ENCODE measurements around the gene TSC22D4. TPM values are rescaled to one million over a fixed set of nuclear protein-coding genes. Genes with fewer than 3 reads are reported as not detected.
A peak's percentile ranks its signal among the peaks of the same experiment; 100 is the strongest.

TSC22D4 gene
- polyA plus RNA-seq, 1 experiment = 10.2 TPM

DNA sequence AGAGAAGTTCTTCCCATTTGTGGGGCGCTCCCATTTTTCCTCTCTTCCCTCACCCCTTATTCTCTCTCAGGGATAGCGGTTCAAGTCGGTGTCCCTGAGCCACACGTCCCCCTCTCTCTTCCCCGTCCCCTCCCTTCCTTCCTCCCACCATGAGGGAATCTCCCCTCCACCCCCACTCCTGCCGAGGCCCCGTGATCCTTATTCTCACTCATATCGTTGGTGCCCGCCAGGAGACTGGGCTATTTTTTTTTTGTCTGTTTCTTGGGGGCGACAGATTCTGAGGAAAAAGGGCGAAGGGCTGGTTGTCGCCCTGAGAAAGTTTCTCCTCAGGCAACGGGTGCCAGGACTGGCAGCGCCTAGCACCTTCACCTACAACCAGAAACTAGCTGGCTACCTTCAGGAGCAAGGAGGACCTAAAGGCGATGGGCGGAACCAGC is 51.2 kb downstream of the TSC22D4 start:
- POLR2A ChIA-PET = interaction anchor here (0.6 to 1.8 kb wide), 13 partner anchors 8 to 738 kb away, joined by 3 to 20 read pairs (median 6); partner anchors contain the start of genes TSC22D4 and VGF
- no peak for DNase-seq (ENCODE audit: low read depth, low spot score)
- H3K4me3 ChIP-seq (ENCODE audit: low read depth, low read length) = peak overlapping the region; percentile 86
- CTCF ChIA-PET = interaction anchor here (1.5 kb wide), 1 partner anchor 20 kb away, joined by 4 read pairs; no protein-coding TSS in a partner anchor
- TF ChIP-seq, protein P1, sequence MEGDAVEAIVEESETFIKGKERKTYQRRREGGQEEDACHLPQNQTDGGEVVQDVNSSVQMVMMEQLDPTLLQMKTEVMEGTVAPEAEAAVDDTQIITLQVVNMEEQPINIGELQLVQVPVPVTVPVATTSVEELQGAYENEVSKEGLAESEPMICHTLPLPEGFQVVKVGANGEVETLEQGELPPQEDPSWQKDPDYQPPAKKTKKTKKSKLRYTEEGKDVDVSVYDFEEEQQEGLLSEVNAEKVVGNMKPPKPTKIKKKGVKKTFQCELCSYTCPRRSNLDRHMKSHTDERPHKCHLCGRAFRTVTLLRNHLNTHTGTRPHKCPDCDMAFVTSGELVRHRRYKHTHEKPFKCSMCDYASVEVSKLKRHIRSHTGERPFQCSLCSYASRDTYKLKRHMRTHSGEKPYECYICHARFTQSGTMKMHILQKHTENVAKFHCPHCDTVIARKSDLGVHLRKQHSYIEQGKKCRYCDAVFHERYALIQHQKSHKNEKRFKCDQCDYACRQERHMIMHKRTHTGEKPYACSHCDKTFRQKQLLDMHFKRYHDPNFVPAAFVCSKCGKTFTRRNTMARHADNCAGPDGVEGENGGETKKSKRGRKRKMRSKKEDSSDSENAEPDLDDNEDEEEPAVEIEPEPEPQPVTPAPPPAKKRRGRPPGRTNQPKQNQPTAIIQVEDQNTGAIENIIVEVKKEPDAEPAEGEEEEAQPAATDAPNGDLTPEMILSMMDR (IDR thresholded peaks at IDR 0.05; ENCODE audit: low read depth, low read length) = no peak
- peaks cover 5% of the 10 kb centered on the region; the same call in 1 of the 2 replicates for H3K9me3 ChIP-seq (ENCODE audit: control insufficient read depth, insufficient read depth, low read length)
- H3K27ac ChIP-seq (ENCODE audit: low read depth, low read length) = peak overlapping the region; percentile 100
- H3K27me3 ChIP-seq (ENCODE audit: control insufficient read depth, insufficient read depth, low read length) = no peaks in the 10 kb centered on the region

DNA sequence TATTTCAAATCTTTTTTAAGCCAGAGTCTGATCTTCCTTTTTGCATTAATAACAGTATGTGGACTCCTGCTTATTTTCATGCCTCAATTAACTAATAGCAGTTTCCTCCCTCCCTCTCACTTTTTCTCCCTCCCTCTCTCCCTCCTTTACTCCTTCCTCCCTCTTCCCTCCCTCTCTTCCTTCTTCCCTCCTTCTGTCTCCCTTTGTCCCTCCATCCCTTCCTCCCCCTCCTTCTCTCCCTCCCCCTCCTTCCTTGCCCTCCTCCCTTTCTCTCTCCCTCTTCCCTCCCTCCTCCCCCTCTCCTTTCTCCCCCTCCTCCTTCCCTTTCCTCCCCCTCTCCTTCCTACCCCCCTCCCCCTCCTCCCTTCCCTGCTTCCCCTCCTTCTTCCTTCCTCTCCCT is 52.5 kb downstream of the TSC22D4 start:
- POLR2A ChIA-PET = no interaction called here
- Histone ChIP-seq H3K27me3 (ENCODE audit: control insufficient read depth, insufficient read depth, low read length) (no peaks in the 10 kb centered on the region), H3K27ac (ENCODE audit: low read depth, low read length) (no peak overlapping the region), H3K9me3 (ENCODE audit: control insufficient read depth, insufficient read depth, low read length) (peaks cover 5% of the 10 kb centered on the region; the same call in 1 of the 2 replicates), H3K4me3 (ENCODE audit: low read depth, low read length) (no peak overlapping the region)
- no peak for DNase-seq (ENCODE audit: low read depth, low spot score)
- CTCF ChIA-PET = no interaction called here
- TF ChIP-seq, protein P1 (IDR thresholded peaks at IDR 0.05; ENCODE audit: low read depth, low read length) = no peak

DNA sequence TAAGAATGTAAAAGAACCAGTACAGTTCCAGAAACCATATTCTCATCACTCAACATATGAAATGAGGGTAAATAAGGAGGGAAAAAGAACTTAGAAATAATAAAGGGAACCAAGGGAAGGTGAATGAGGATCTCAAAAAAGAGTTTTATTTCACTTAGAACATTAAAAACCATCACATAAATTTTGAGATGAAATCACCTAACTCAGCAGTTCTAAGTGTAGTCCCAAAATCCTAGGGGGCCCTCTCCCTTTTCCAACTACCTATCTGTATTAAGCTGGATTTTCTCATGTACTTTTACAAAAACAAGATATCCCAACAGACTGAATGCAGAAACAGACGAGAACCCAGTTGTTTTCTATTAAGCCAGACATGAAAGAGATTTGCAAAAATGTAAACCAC is 53.7 kb downstream of the TSC22D4 start:
- Histone ChIP-seq H3K9me3 (ENCODE audit: control insufficient read depth, insufficient read depth, low read length) (peaks cover 5% of the 10 kb centered on the region; the same call in 1 of the 2 replicates), H3K27ac (ENCODE audit: low read depth, low read length) (no peak overlapping the region), H3K27me3 (ENCODE audit: control insufficient read depth, insufficient read depth, low read length) (no peaks in the 10 kb centered on the region), H3K4me3 (ENCODE audit: low read depth, low read length) (no peak overlapping the region)
- DNase-seq (ENCODE audit: low read depth, low spot score) = no peak
- TF ChIP-seq, protein P1 (IDR thresholded peaks at IDR 0.05; ENCODE audit: low read depth, low read length) = no peak
- CTCF ChIA-PET = interaction anchor here (1.0 kb wide), 1 partner anchor 18 kb away, joined by 3 read pairs; no protein-coding TSS in a partner anchor
- POLR2A ChIA-PET = interaction anchor here (0.6 kb wide), 1 partner anchor 70 kb away, joined by 3 read pairs; no protein-coding TSS in a partner anchor

DNA sequence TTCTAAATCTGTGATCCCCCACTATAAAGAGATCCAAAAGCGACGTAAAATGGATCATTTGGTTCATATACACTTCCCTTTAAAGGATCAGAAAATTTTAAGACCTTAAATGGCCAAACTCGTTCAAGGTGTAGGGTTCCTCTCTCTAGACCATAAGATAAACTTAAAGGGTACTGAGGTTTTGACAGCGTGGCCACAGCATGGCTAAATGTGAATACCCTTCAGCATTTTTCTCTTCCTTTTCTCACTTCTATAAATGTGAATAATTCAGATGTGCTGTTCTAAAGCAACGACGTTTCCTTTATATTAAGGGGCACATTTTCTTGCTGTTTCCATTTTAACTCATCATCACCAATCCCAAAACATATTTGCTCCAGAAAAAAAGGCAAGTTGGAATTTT is 55.7 kb downstream of the TSC22D4 start:
- Histone ChIP-seq H3K4me3 (ENCODE audit: low read depth, low read length) (no peak overlapping the region), H3K9me3 (ENCODE audit: control insufficient read depth, insufficient read depth, low read length) (peaks cover 5% of the 10 kb centered on the region; the same call in 1 of the 2 replicates), H3K27me3 (ENCODE audit: control insufficient read depth, insufficient read depth, low read length) (no peaks in the 10 kb centered on the region), H3K27ac (ENCODE audit: low read depth, low read length) (no peak overlapping the region)
- no peak for DNase-seq (ENCODE audit: low read depth, low spot score)
- TF ChIP-seq, protein P1 (IDR thresholded peaks at IDR 0.05; ENCODE audit: low read depth, low read length) = no peak
- ChIA-PET POLR2A (no interaction called here), CTCF (interaction anchor here (1.5 kb wide), 1 partner anchor 16 kb away, joined by 12 read pairs; no protein-coding TSS in a partner anchor)

DNA sequence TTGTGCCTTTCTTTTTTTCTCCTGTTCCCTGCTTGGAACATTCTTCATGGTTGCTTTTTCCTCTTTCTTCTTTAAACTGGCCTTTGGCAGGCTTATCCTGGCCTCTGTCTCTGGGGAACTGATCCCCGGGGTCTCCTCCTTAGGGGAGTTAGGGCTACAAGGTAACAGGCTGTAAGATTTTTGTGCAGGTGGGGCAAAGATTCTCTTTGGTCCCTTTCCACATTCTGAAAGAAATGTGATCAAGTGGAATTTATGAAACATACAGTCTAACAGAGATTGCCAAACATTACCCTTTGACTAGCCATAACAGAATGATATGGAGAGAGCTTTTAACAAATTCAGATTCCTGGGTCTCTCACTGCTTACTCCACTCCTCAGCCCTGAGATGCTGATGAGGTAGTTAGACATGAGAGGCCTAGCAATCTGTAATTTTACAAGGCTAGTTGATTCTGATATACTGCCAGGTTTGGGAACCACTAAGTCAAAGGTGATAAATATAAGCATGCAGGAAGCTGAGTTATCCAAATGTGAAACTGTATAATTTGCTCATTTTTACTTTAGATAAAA is 59.3 kb downstream of the TSC22D4 start:
- DNase-seq (ENCODE audit: low read depth, low spot score) = no peak
- CTCF ChIA-PET = interaction anchor here (0.6 to 1.4 kb wide), 2 partner anchors 12 to 1343 kb away, joined by 3 to 7 read pairs; no protein-coding TSS in a partner anchor
- POLR2A ChIA-PET = interaction anchor here (1.4 kb wide), 1 partner anchor 9 kb away, joined by 9 read pairs; the partner anchor contains the start of gene ZCWPW1
- H3K4me3 ChIP-seq (ENCODE audit: low read depth, low read length) = no peak overlapping the region
- TF ChIP-seq, protein P1 (IDR thresholded peaks at IDR 0.05; ENCODE audit: low read depth, low read length) = no peak
- no peak overlapping the region for H3K27ac ChIP-seq (ENCODE audit: low read depth, low read length)
- no peaks in the 10 kb centered on the region for H3K27me3 ChIP-seq (ENCODE audit: control insufficient read depth, insufficient read depth, low read length)
- no peaks in the 10 kb centered on the region for H3K9me3 ChIP-seq (ENCODE audit: control insufficient read depth, insufficient read depth, low read length)
